ENCODE data around the gene ZNF653.

DNA sequence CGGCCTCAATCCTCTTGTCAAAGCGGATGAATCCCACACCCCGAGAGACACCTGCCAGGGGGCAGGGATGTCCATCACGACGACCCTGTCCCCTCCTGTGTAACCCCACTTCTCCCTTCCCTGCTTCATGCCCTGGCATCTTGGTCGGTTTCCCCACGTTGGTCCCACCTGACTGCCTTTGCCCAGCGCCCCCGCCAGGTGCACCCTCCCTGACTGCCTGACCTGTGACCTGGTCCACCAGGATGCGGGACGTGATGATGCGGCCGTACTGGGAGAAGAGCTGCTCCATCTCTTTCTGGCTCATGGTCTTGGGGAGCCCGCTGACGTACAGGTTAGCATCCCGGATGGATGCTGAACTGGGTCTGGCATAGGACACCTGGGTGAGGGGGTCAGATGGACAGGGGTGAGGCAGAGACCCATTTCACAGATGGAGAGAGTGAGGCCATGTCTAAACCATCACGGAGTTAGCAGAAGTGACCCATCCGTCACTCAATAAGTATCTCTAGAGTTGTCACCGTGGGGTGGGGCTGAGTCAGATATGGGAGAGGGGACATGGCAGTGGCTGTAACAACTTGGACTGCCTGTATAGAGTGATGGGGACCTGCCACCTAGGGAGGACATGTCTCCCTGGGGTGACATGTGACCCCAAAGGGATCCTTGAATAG, 47.3 kb downstream of the ZNF653 start:
- TF ChIP-seq EZH2 (IDR thresholded peaks at IDR 0.05) (no peak), POLR2AphosphoS5 (IDR thresholded peaks at IDR 0.05; ENCODE audit: borderline replicate concordance, low read depth, low read length) (no peak), FOXP2 (optimal IDR thresholded peaks at IDR 0.05; ENCODE audit: control extremely low read depth, extremely low read length, insufficient read depth) (no peak)
